Upper lobe of left lung (tissue), 6 donors: Measurements from ENCODE around the gene NAV2. TPM values are rescaled to one million over a fixed set of nuclear protein-coding genes. Genes with fewer than 3 reads are reported as not detected.

Experiments
- ATAC-seq, 2 donors: fragments of 200-7000 bp; cut with Tn5 transposase; one replicate each; pipeline ENCODE4 v1.9.1; 2022; ENCODE audit warnings: mild to moderate bottlenecking in 2 of 2, moderate library complexity in 2 of 2; ENCODE audit not compliant: low FRiP score in 2 of 2
- DNase-seq, 2 donors: peaks; one replicate each; pipeline ENCODE4 v3.0.0-alpha.2; 2019 to 2020
- H3K27ac ChIP-seq, 4 donors: fragments of 200-600 bp; sonication (generic); one replicate each; pipeline ENCODE4 v1.5.1; 2016 to 2019
- H3K27me3 ChIP-seq, 4 donors: fragments of 200-600 bp; sonication (generic); one replicate each; pipeline ENCODE4 v1.5.1; 2017 to 2019
- H3K36me3 ChIP-seq, 4 donors: fragments of 200-600 bp; sonication (generic); one replicate each; pipeline ENCODE4 v1.5.1; 2016 to 2019
- H3K4me1 ChIP-seq, 4 donors: fragments of 200-600 bp; sonication (generic); one replicate each; pipeline ENCODE4 v1.5.1; 2018 to 2019
- H3K4me3 ChIP-seq, 4 donors: fragments of 200-600 bp; sonication (generic); one replicate each; pipeline ENCODE4 v1.5.1; 2017 to 2019; ENCODE audit warnings: mild to moderate bottlenecking in 2 of 4, moderate library complexity in 1 of 4
- H3K9me3 ChIP-seq, 4 donors: fragments of 200-600 bp; sonication (generic); one replicate each; pipeline ENCODE4 v1.5.1; 2018 to 2019
- CTCF ChIP-seq, 6 experiments: fragments of 450-650 bp in 4 of 6; fragments of 200-600 bp in 2 of 6; sonication (generic) in 2 of 6; IDR thresholded peaks; one replicate each; pipeline ENCODE4 v1.5.1; 2016 to 2019; ENCODE audit warnings: antibody characterized with exemption in 6 of 6
- EP300 ChIP-seq, 4 donors: sonication (generic); formaldehyde crosslinking; IDR thresholded peaks; one replicate each; pipeline ENCODE4 v1.5.1; 2017; ENCODE audit warnings: antibody characterized with exemption in 4 of 4, control low read depth in 2 of 4
- POLR2A ChIP-seq, 4 donors: fragments of 450-650 bp; IDR thresholded peaks; one replicate each; pipeline ENCODE4 v1.5.1; 2016 to 2017; ENCODE audit warnings: antibody characterized with exemption in 4 of 4, mild to moderate bottlenecking in 2 of 4
- POLR2AphosphoS5 ChIP-seq, 2 donors: sonication (generic); formaldehyde crosslinking; IDR thresholded peaks; one replicate each; pipeline ENCODE4 v1.5.1; 2017; ENCODE audit warnings: antibody characterized with exemption in 2 of 2
- WGBS, 2 donors: methylation state at CpG; one replicate each; pipeline ENCODE4 v1.1.5; 2017 to 2018; 5-methylcytosine and 5-hydroxymethylcytosine counted together
- total RNA-seq, 6 donors: library from RNA; depleted of rRNA in 4 of 6; stranded (reverse); fragments of >200 nt in 4 of 6; gene quantifications; one replicate each; pipeline versions ENCODE4 v1.1.0 to v1.2.1, GENCODE V29; 2016 to 2021
- donor health status: DM: no; HTN: no; CAD: no; lungs with moderate emphysema.
- donor health status: DM: no; HTN: yes; CAD: no; lungs with severe emphysema.

The NAV2 gene
- total RNA-seq, 6 donors from 2014 or later: 40.5 to 61.4 (median 52.3) TPM

- Histone ChIP-seq H3K4me3 (no peak overlapping the region), H3K27me3 (no peaks in the 10 kb centered on the region), H3K27ac (no peak overlapping the region), H3K9me3 (no peaks in the 10 kb centered on the region), H3K4me1 (no peaks in the 10 kb centered on the region), H3K36me3 (no peaks in the 10 kb centered on the region)
- DNase-seq (no peak), ATAC-seq (no peak)
- no peak for TF ChIP-seq POLR2A (IDR thresholded peaks at IDR 0.05)
- no peak for TF ChIP-seq EP300 (IDR thresholded peaks at IDR 0.05)
- no peak for TF ChIP-seq CTCF (IDR thresholded peaks at IDR 0.05)
- TF ChIP-seq POLR2AphosphoS5 (IDR thresholded peaks at IDR 0.05): no peak
- 94 to 98% methylated on average over 5 of the region's 5 CpGs for WGBS, 2 donors
Measured at GRCh38 chr11:19694796-19695345, 17.8 kb upstream of the NAV2 start.

GRCh38 chr11:19696073-19696472 lies 16.6 kb upstream of the NAV2 start:
- H3K4me3 ChIP-seq: no peak overlapping the region
- DNase-seq (no peak), ATAC-seq (no peak)
- 46 to 62% methylated on average over 3 of the region's 3 CpGs for WGBS, 2 donors
- no peaks in the 10 kb centered on the region for H3K27me3 ChIP-seq
- H3K36me3 ChIP-seq: no peaks in the 10 kb centered on the region
- TF ChIP-seq POLR2A (IDR thresholded peaks at IDR 0.05) (no peak), EP300 (IDR thresholded peaks at IDR 0.05) (no peak)
- H3K27ac ChIP-seq: no peak overlapping the region
- H3K4me1 ChIP-seq: no peaks in the 10 kb centered on the region
- no peaks in the 10 kb centered on the region for H3K9me3 ChIP-seq

GRCh38 chr11:19696904-19697303 lies 15.7 kb upstream of the NAV2 start:
- ATAC-seq (no peak), DNase-seq (no peak)
- H3K27ac ChIP-seq: no peak overlapping the region
- 73 to 95% methylated on average over 4 of the region's 4 CpGs for WGBS, 2 donors
- H3K4me3 ChIP-seq: no peak overlapping the region
- H3K4me1 ChIP-seq: no peaks in the 10 kb centered on the region
- no peaks in the 10 kb centered on the region for H3K27me3 ChIP-seq
- TF ChIP-seq POLR2A (IDR thresholded peaks at IDR 0.05): no peak
- TF ChIP-seq EP300 (IDR thresholded peaks at IDR 0.05): no peak
- no peak for TF ChIP-seq POLR2AphosphoS5 (IDR thresholded peaks at IDR 0.05)
- no peak for TF ChIP-seq CTCF (IDR thresholded peaks at IDR 0.05)
- H3K9me3 ChIP-seq: no peaks in the 10 kb centered on the region
- H3K36me3 ChIP-seq: no peaks in the 10 kb centered on the region

GRCh38 chr11:19697721-19698121 lies 14.9 kb upstream of the NAV2 start:
- Histone ChIP-seq H3K27ac (no peak overlapping the region), H3K4me1 (no peaks in the 10 kb centered on the region), H3K36me3 (no peaks in the 10 kb centered on the region), H3K27me3 (no peaks in the 10 kb centered on the region), H3K4me3 (no peak overlapping the region), H3K9me3 (no peaks in the 10 kb centered on the region)
- DNase-seq (no peak), ATAC-seq (no peak)
- TF ChIP-seq EP300 (IDR thresholded peaks at IDR 0.05): no peak
- TF ChIP-seq POLR2A (IDR thresholded peaks at IDR 0.05): no peak
- no peak for TF ChIP-seq CTCF (IDR thresholded peaks at IDR 0.05)
- no peak for TF ChIP-seq POLR2AphosphoS5 (IDR thresholded peaks at IDR 0.05)
- WGBS, 2 donors: 53 to 76% methylated on average over 4 of the region's 4 CpGs

GRCh38 chr11:19698493-19699292 lies 13.9 kb upstream of the NAV2 start:
- no peak for DNase-seq
- H3K27me3 ChIP-seq: no peaks in the 10 kb centered on the region
- TF ChIP-seq POLR2AphosphoS5 (IDR thresholded peaks at IDR 0.05) (no peak), CTCF (IDR thresholded peaks at IDR 0.05) (no peak), POLR2A (IDR thresholded peaks at IDR 0.05) (no peak), EP300 (IDR thresholded peaks at IDR 0.05) (no peak)
- no peaks in the 10 kb centered on the region for H3K9me3 ChIP-seq
- H3K4me3 ChIP-seq: no peak overlapping the region
- no peaks in the 10 kb centered on the region for H3K4me1 ChIP-seq
- ATAC-seq: no peak
- WGBS, 2 donors: 82 to 84% methylated on average over 7 to 8 of the region's 8 CpGs
- no peaks in the 10 kb centered on the region for H3K36me3 ChIP-seq
- no peak overlapping the region for H3K27ac ChIP-seq
